GM12864 (cell line): ENCODE data around the gene PPM1N.
A peak's percentile ranks its signal among the peaks of the same experiment; 100 is the strongest.

ENCODE experiments used
- DNase-seq: peaks from one replicate; pipeline ENCODE4 v3.0.0-alpha.2; 2011; ENCODE audit warnings: low read depth
- H3K4me3 ChIP-seq: 2 replicates; pipeline ENCODE4 v1.5.1; 2011; ENCODE audit warnings: mild to moderate bottlenecking, low read depth, low read length, control low read depth
- TF ChIP-seq, protein P1 (sequence below): IDR thresholded peaks from 2 replicates; pipeline ENCODE4 v1.5.1; 2011; ENCODE audit warnings: low read depth, mild to moderate bottlenecking, moderate library complexity, low read length, control low read depth, inconsistent platforms; ENCODE audit errors: missing control alignments

The PPM1N gene

DNA sequence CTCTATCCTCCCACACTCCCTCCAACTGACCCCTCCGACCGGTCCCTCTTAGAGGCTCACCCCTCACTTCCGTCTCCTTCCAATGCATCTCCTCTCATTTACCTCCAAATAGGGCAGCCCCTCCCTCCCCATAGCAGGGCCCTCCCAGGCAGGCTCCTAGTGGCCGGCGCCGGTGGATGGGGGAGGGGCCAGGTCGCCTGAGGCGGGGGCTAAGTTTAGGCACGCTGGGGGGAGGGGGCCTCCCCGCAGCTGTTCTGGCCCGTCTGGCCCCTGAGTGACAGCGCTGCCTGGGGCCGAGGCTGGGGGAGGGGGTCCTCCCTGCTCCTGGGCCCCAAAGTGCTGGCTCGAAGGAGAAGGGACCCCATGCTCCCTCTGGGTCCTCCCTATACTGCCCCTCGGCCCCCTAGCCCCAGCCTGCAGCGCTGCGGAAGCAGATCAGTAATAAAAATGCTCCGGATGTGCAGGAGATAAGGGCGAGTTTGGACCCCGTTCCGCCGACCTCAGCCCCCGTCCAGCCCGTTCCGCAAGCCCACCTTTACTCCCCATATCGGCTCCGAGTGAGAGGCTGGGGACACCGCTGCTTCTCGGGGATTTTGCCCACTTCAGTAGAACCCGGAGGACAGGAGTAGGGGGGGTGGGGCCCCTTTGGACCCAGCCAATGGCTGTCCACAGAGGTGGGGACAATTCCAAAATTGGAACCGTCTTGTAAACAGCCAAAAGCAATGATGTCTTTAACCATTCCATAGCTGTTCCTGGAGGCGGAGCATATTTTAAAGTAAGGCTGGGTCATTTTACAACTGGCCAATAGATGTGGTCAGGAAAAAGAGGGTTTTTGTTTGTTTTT, 5.4 kb upstream of the PPM1N start:
- no peak for DNase-seq
- H3K4me3 ChIP-seq, result peak overlapping the region; percentile 66
- TF ChIP-seq, protein P1, sequence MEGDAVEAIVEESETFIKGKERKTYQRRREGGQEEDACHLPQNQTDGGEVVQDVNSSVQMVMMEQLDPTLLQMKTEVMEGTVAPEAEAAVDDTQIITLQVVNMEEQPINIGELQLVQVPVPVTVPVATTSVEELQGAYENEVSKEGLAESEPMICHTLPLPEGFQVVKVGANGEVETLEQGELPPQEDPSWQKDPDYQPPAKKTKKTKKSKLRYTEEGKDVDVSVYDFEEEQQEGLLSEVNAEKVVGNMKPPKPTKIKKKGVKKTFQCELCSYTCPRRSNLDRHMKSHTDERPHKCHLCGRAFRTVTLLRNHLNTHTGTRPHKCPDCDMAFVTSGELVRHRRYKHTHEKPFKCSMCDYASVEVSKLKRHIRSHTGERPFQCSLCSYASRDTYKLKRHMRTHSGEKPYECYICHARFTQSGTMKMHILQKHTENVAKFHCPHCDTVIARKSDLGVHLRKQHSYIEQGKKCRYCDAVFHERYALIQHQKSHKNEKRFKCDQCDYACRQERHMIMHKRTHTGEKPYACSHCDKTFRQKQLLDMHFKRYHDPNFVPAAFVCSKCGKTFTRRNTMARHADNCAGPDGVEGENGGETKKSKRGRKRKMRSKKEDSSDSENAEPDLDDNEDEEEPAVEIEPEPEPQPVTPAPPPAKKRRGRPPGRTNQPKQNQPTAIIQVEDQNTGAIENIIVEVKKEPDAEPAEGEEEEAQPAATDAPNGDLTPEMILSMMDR, result no peak

DNA sequence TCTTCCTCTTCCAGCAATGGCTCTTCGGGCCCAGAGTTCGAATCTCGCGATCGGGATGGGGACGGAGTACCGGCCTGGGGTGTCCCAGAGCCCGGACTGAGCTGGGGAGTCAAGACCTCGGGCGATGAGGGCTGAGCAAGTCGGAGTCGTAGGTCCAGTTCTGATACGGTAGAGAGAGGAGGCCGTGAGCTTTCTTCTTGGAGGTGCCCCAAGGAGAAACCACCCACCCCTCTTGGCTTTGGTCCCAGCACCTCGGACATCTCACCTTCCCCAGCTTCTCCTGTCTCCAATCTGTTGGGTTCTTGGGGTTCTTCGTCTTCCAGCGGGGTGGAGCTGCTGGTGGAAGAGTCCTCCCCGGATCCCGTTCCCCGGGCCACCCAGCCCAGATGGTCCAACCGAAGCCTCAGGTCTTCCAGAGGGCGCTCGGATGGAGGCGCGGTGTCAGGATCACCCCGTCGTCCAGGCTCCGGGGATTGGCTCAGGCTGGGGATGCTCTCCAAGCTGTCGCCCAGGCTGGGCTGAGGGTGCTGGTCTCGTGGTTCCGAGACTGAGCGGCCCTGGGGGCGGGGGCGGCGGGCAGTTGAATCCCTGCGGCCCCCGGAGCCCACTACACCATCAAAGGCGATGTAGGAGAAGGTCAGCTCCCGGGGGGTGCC, 3.9 kb upstream of the PPM1N start:
- no peak overlapping the region for H3K4me3 ChIP-seq
- DNase-seq, result no peak
- TF ChIP-seq, protein P1, result no peak

DNA sequence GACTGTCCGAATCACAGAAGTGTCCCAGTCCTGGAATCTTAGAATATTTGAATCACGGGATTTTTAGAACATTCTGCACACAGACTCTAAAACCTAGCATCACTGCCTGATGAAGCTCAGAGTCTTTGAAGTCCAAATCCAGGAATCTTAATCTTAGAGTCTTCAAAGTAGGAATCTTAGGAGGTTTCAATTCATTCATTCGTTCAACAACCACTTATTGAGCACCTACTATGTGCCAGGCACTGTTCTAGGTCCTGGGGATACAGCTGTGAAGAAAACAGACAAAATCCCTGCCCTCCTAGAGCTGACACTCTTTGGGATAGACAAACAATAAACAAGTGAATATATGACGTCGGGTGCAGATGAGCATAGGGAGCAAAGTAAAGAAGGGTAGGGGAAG, 3.1 kb upstream of the PPM1N start:
- DNase-seq, result no peak
- H3K4me3 ChIP-seq, result no peak overlapping the region
- TF ChIP-seq, protein P1, result no peak

DNA sequence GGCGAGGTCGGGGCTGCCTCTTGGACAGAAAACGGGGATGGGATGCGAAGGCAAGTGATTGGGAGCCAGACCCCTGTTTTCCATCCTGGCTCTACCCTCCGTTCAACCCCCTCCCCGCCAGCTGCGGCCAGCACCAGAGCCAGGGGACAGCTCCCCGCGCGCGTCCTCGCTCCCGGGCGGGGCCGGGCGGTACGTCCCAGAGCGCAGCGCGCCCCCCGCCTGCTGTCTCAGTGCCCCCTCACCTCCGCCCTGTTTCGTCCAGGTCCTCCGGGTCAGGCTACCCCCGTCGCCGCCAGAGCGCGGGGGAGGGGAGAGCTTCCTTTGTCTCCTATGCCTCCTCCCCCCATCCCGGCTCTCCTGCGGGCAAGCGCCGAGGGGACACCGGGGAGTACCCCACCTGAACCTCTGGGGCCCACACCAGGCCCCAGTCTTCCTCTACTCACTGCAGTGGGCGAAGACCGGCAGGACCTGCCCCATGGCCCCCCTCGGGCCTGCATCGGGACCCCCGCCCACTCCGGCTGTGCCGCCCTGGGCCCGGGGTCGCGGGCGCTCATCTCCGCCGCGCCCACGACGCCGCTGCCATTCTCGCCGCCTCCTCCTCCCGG, 1.8 kb upstream of the PPM1N start:
- no peak for DNase-seq
- H3K4me3 ChIP-seq, result peak overlapping the region; percentile 55
- TF ChIP-seq, protein P1, result no peak

DNA sequence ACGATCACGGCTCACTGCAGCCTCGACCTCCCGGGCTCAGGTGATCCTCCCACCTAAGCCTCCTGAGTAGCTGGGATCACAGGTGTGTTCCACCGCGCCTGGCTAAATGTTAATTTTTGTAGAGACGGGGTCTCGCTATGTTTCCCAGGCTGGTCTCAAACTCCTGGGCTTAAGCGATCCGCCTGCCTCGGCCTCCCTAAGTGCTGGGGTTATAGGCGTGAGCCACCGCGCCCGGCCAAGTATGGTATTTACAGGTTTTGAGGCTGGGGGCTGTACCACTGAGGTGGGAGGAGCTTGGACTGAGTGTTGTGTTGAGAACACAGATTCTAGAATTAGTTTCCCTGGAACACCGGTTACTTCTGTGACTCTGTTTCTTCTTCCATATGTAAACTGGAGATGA, 452 bp upstream of the PPM1N start:
- TF ChIP-seq, protein P1, result no peak
- no peak for DNase-seq
- no peak overlapping the region for H3K4me3 ChIP-seq

DNA sequence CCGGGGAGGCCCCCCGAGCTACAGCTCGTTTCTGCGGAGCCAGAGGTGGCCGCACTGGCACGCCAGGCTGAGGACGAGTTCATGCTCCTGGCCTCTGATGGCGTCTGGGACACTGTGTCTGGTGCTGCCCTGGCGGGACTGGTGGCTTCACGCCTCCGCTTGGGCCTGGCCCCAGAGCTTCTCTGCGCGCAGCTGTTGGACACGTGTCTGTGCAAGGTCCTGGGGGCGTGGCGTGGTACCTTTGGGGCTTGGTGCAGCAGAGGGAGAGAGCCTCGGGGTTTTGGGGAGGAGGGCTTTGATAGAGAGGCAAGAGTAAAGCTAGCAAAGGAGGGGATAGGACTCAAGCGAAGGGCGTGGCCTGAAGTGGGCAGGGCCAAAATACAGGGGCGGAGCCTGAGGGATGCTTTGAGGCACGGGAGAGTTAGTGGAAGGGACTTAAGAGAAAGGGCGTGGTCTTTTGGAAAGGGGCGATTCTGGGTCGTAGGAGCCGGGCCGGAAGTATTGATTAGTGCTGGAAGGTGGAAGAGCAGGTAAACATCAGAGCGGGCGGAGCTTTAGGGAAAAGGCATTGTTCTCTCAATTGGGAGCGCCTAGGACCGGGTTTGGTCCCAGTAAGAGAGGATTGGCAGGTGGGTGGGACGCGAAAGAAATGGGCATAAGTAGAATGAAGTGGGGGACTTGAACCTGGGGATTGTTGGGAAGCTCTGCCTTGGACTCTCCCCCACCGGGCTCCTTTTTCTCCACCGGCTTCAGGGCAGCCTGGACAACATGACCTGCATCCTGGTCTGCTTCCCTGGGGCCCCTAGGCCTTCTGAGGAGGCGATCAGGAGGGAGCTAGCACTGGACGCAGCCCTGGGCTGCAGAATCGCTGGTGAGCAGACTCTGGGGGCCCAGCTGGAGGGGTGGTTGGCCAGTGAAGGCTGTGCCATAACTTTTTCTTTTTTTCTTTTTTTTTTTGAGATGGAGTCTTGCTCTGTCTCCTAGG, 1.2 kb downstream of the PPM1N start:
- TF ChIP-seq, protein P1, result no peak
- no peak for DNase-seq
- no peak overlapping the region; the same call in 1 of the 2 replicates for H3K4me3 ChIP-seq
